ENCODE results near the gene SELP.

GRCh38 chr1:169577981-169578738, 51.8 kb downstream of the SELP start:
- TF ChIP-seq CTCF (conservative IDR thresholded peaks at IDR 0.05) (no peak), EZH2 (IDR thresholded peaks at IDR 0.05; ENCODE audit: low read depth) (no peak)

Measured in PC-9 (cell line).